GM23248 (cell line): Measurements from ENCODE around the gene KRT83. TPM values are rescaled to one million over a fixed set of nuclear protein-coding genes. Genes with fewer than 3 reads are reported as not detected.

Experiments
- DNase-seq: peaks from one replicate; pipeline ENCODE4 v3.0.0-alpha.2; 2015
- H2AFZ ChIP-seq: fragments of 200-600 bp; sonication (generic); 2 replicates; pipeline ENCODE4 v1.6.1; 2016; ENCODE audit warnings: antibody characterized with exemption
- H3F3A ChIP-seq: fragments of 200-600 bp; sonication (generic); 2 replicates; pipeline ENCODE4 v1.6.1; 2016; ENCODE audit warnings: mild to moderate bottlenecking, antibody characterized with exemption, mixed run types; ENCODE audit not compliant: insufficient read depth
- H3K27ac ChIP-seq: fragments of 200-600 bp; sonication (generic); 2 replicates; pipeline ENCODE4 v1.5.1; 2016; ENCODE audit warnings: mild to moderate bottlenecking
- H3K27me3 ChIP-seq: fragments of 200-600 bp; sonication (generic); replicated peaks from 2 replicates; pipeline ENCODE4 v1.6.1; 2016; ENCODE audit warnings: mild to moderate bottlenecking; ENCODE audit not compliant: insufficient read depth
- H3K36me3 ChIP-seq: fragments of 200-600 bp; sonication (generic); 2 replicates; pipeline ENCODE4 v1.6.1; 2016; ENCODE audit warnings: low read depth, mild to moderate bottlenecking
- H3K4me1 ChIP-seq: fragments of 200-600 bp; sonication (generic); 2 replicates; pipeline ENCODE4 v1.6.1; 2016; ENCODE audit warnings: mild to moderate bottlenecking; ENCODE audit not compliant: insufficient read depth
- H3K4me2 ChIP-seq: fragments of 200-600 bp; sonication (generic); one replicate; pipeline ENCODE4 v1.6.1; 2016; ENCODE audit warnings: mild to moderate bottlenecking; ENCODE audit not compliant: unreplicated experiment
- H3K4me3 ChIP-seq: fragments of 200-600 bp; sonication (generic); 2 replicates; pipeline ENCODE4 v1.5.1; 2016; ENCODE audit warnings: mild to moderate bottlenecking
- H3K79me2 ChIP-seq: fragments of 200-600 bp; sonication (generic); 2 replicates; pipeline ENCODE4 v1.6.1; 2016; ENCODE audit warnings: mild to moderate bottlenecking; ENCODE audit not compliant: insufficient read depth
- H3K9ac ChIP-seq: fragments of 200-600 bp; sonication (generic); 2 replicates; pipeline ENCODE4 v1.6.1; 2016; ENCODE audit warnings: mild to moderate bottlenecking
- H3K9me2 ChIP-seq: fragments of 200-600 bp; sonication (generic); 2 replicates; pipeline ENCODE4 v1.6.1; 2016; ENCODE audit warnings: mixed run types, mild to moderate bottlenecking, moderate library complexity; ENCODE audit not compliant: insufficient read depth
- H3K9me3 ChIP-seq: fragments of 200-600 bp; sonication (generic); one replicate; pipeline ENCODE4 v1.6.1; 2017; ENCODE audit warnings: low read depth
- H4K20me1 ChIP-seq: fragments of 200-600 bp; sonication (generic); 2 replicates; pipeline ENCODE4 v1.6.0; 2016; ENCODE audit not compliant: insufficient read depth
- EZH2 ChIP-seq: fragments of 200-600 bp; sonication (generic); IDR thresholded peaks from 2 replicates; pipeline ENCODE4 v1.6.1; 2018; ENCODE audit warnings: antibody characterized with exemption, mild to moderate bottlenecking; ENCODE audit not compliant: insufficient read depth, poor library complexity, severe bottlenecking
- EZH2phosphoT487 ChIP-seq: fragments of 200-600 bp; sonication (generic); IDR thresholded peaks from 2 replicates; pipeline ENCODE4 v1.6.1; 2018; ENCODE audit warnings: antibody characterized with exemption, moderate library complexity, mild to moderate bottlenecking, low read depth; ENCODE audit not compliant: insufficient read depth
- WGBS, 2 experiments: methylation state at CpG; one replicate each; pipeline ENCODE4 v1.1.6; 2015 to 2017; ENCODE audit warnings: low lambda C conversion rate in 2 of 2, low coverage in 1 of 2; ENCODE audit errors: missing lambda C conversion rate in 2 of 2; 5-methylcytosine and 5-hydroxymethylcytosine counted together
- in situ Hi-C: fragments of 300-500 bp; cut with MboI; formaldehyde crosslinking; loops from 2 replicates; pipeline ENCODE4 v1.15.0; 2020
- polyA plus RNA-seq: library from polyadenylated mRNA; unstranded; fragments of >200 nt; fragmentation: Nextera tagmentation; extraction: Ambion mirVana; gene quantifications from 2 replicates; pipeline ENCODE4 v1.2.1, GENCODE V29; 2016
- total RNA-seq: library from RNA; depleted of rRNA; stranded (reverse); fragments of >200 nt; shearing (Covaris generic); gene quantifications from 2 replicates; pipeline ENCODE4 v1.2.3, GENCODE V29; 2014

Gene KRT83
- total and polyA plus RNA-seq, 2 experiments from 2014 or later: not detected

DNA sequence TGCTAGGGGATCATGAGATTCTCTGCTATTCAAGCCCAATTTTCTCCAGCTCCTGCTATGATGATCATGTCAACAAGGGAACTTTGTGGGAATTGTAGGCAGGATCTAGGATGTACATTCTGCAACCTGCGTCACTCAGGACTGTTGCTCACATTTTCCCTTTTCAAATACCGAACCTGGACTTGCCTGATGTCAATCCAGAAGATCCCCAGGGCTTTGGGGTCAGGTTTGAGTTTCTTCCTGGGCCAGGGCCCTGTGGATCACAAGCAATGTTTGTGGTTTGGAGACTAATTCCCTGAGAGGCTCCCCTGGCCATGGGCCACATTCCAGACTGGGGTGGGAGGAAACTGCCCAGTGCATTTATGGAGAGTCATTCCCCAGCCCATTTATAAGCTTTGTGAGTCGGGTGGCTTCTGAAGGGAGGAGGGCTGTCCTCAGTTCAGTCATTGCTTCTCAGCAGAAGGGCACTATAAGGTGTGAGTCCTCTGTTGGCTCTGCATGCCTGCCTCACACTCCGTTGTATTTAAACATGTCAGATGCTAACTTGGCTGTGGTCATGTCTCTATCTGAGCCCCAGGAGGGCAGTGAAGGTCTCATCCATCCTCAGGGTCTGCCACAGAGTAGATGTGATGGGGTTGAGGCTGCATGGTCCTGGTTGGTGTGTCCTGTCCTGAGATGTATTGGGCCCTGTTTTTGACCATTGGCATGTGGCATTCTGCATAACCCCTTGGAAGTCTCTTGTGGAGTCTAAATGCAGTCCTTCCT lies 40.2 kb downstream of the KRT83 start:
- TF ChIP-seq EZH2phosphoT487 (0 out of 2 replicates have a peak, but pooled peaks have one; percentile 10), EZH2 (no peak)
- WGBS, 2 experiments: 7 to 15% methylated on average over 4 of the region's 4 CpGs
- Histone ChIP-seq H3K27me3 (no peaks in the 10 kb centered on the region), H3K4me1 (peaks cover 47% of the 10 kb centered on the region), H3K79me2 (no peaks in the 10 kb centered on the region), H3K4me2 (peak overlapping the region; percentile 68), H3K36me3 (no peaks in the 10 kb centered on the region), H3K4me3 (peak overlapping the region; percentile 22; the same call in 1 of the 2 replicates), H3K9me2 (no peaks in the 10 kb centered on the region), H3K9me3 (no peaks in the 10 kb centered on the region), H3K9ac (peak overlapping the region; percentile 92), H3K27ac (peak overlapping the region; percentile 100), H3F3A (peaks cover 37% of the 10 kb centered on the region), H4K20me1 (no peaks in the 10 kb centered on the region), H2AFZ (no peak overlapping the region)
- peak; percentile 98 for DNase-seq
- in situ Hi-C loops: no loop called here

DNA sequence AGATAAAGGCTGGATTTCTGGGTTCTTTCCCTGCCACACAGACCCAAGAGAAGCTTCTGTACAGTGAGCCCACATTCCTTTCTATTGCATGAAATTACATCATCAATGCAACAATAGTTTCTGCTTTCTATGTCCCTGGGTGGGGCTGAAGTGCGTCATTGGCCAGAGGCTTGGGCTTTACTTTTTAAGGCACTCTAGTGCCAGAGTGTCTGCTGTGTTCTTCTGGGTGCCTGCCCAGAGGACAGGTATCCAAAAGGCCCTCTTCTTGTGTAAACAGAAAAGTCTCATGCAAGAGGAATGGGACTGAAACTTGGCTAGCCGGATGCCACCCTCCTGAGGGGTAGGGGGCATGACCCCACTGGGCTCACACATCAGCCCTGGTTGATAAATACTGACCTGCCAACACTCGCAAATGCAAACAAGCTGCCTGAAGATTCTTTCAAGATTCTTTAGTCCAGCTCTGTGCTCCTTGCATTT lies 40.8 kb downstream of the KRT83 start:
- in situ Hi-C loops: no loop called here
- H3K27ac ChIP-seq: peak overlapping the region; percentile 100
- H3K4me2 ChIP-seq: peak overlapping the region; percentile 68
- H4K20me1 ChIP-seq: no peaks in the 10 kb centered on the region
- no peaks in the 10 kb centered on the region for H3K9me3 ChIP-seq
- H2AFZ ChIP-seq: no peak overlapping the region
- DNase-seq: peak; percentile 95
- H3F3A ChIP-seq: peaks cover 33% of the 10 kb centered on the region
- no peaks in the 10 kb centered on the region for H3K36me3 ChIP-seq
- TF ChIP-seq EZH2: no peak
- TF ChIP-seq EZH2phosphoT487: peak; percentile 65; the same call in 1 of the 2 replicates
- H3K4me1 ChIP-seq: peaks cover 41% of the 10 kb centered on the region
- no peaks in the 10 kb centered on the region for H3K79me2 ChIP-seq
- 5 to 7% methylated on average over 3 of the region's 3 CpGs for WGBS, 2 experiments
- peak overlapping the region; percentile 92 for H3K9ac ChIP-seq
- no peaks in the 10 kb centered on the region for H3K27me3 ChIP-seq
- H3K9me2 ChIP-seq: no peaks in the 10 kb centered on the region
- H3K4me3 ChIP-seq: peak overlapping the region; percentile 22; the same call in 1 of the 2 replicates

DNA sequence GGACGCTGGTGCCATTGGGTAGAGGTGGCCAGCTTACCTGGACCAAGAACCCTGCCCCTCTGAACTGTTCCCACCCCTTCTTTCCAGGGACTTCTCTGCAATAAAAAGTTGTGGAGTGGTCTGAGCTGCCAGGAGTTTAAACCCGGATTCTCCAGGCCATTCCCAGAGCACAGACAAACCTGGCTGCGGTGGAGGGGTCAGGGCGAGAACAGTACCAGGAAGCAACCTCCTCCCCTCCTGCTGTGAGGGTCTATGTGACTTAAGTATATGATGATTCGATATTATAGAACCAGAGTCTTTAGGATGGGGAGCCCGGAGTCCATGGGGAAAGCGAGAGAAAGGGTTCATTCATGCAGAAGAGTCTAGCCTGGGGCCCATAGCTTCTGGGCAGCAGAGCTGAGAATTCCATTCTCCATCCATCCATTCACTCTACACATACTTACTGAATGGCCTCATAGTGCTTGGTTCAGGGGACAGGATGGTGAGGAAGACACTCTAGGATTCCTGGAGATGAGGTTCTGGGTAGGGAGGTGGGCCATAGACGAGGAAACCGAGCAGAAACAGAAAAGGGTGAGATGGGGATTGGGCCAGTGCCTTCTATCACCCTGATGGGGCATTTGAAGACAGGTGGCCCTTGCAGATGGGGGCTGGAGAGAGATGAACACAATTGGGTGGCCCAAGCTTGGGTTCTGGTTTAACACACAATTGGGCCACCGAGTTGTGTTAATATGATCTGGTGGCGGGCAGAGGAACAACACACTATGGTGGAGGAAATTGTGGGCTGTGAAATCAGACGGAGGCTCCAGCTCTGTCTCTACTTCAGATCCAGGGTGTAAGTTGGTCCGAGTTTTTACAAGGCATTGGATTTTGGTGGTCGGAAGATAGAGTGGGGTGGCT lies 41.5 kb downstream of the KRT83 start:
- in situ Hi-C loops: no loop called here
- TF ChIP-seq EZH2phosphoT487 (no peak), EZH2 (no peak)
- 75 to 78% methylated on average over 14 of the region's 14 CpGs for WGBS, 2 experiments

More for the DNA sequence above, 41.5 kb downstream of the KRT83 start:
- Histone ChIP-seq H3K9ac (peak overlapping the region; percentile 92), H3K27ac (peak overlapping the region; percentile 100), H3F3A (peaks cover 28% of the 10 kb centered on the region), H3K79me2 (no peaks in the 10 kb centered on the region), H3K27me3 (no peaks in the 10 kb centered on the region), H3K4me1 (peaks cover 36% of the 10 kb centered on the region), H4K20me1 (no peaks in the 10 kb centered on the region), H3K9me3 (no peaks in the 10 kb centered on the region), H3K9me2 (no peaks in the 10 kb centered on the region), H3K4me2 (peak overlapping the region; percentile 68), H2AFZ (peak overlapping the region; percentile 94; the same call in 1 of the 2 replicates), H3K4me3 (no peak overlapping the region), H3K36me3 (no peaks in the 10 kb centered on the region)
- peak; percentile 47 for DNase-seq
